Stimulated activated CD4-positive, alpha-beta T cell treated with anti-CD3 and anti-CD28 coated beads, TNF-alpha, amount 100 ng/mL, for 4 hours (primary cell): ENCODE data around the gene EVPL.
"Not testable (repeated sequence)": the region's sequence is repeated elsewhere in the genome, so short reads cannot be mapped to it uniquely, and the experiment has no call there.

Experiments
- DNase-seq, 3 experiments: peaks; one replicate each; pipeline ENCODE4 v3.0.0-alpha.2; 2020; ENCODE audit warnings: low read depth in 3 of 3

Gene EVPL

DNA sequence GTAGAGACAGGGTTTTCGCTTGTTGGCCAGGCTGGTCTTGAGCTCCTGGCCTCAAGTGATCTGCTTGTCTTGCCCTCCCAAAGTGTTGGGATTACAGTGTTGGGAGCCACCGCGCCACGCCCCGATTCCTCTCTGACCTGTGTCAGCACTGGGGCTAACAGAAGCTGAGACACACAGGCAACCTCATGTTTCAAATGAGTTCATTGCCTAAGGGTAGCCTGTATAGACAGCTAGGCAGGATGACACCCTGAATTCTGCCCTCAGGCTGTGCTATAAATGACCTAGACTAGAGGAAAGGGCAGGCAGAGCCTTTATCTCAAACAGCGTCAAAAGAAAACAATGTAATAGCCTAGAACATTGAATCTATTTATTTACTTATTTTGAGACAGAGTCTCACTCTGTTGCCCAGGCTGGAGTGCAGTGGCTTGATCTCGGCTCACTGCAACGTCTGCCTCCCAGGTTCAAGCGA, 28.7 kb downstream of the EVPL start:
- DNase-seq, result no peak

DNA sequence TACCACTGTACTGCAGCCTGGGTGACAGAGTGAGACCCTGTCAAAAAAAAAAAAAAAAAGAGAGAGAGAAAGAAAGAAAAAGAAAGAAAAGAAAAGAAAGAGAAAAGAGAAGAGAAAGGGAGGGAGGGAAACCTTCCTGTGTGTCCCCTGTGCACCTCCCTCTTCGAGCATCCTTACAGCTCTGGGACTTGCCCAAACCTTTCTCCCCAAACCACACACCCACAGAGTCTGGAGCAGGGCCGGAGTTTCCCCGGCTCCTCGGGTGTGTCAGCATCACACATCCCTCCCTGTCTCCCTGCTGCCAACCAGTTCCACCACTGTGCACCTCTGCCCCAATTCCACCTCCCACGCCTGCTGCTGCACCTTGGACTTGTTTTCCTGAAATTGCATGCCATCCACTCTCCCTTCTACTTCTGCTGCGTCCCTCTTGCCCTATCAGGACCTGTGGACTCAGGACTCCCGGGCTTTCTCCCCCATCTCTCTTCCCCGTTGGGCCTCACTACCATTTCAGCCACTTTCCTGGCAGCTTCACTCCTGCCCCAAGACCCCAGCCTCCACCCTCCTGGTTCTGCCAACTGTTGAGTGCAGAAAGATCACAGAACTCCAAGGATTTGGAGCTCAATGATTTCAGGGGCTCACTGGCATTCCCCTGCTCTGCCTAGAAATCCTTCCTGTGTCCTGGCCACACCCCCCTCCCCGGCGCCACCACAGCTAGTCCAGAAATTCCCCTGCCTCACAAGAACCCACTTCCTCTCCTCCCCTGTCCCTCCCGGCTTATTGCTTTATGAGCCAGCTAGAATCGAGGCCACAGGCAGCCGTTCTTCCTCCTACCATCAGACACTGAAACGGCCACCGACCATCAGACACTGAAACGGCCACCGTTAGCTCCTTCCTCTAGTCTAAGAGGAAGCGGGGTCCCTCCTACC, 30.2 kb downstream of the EVPL start:
- DNase-seq, result no peak

DNA sequence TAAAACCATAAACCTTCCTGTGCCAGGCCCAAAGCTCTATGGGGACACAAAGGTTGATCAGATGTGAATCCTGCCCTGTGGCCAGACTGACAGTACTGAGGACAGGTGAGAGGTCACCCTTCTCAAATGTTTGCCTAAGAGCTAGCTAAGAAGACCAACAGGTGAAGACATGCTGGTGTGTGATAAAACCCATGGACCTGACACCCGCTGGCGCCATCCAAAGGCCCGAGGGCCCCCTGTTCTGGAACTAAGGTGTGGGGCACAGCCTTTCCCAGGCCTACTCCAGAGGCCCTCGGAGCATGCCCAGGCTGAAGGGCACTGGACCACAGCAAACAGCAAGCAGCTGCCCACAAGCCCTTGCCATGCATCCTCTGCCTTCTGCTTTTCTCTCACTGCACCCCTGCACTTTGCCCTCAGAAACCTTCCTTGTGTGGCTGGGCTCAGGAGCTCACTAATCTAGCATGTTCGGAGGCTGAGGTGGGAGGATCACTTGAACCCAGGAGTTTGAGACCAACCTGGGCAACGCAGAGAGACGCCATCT, 31.7 kb downstream of the EVPL start:
- DNase-seq, result no peak

DNA sequence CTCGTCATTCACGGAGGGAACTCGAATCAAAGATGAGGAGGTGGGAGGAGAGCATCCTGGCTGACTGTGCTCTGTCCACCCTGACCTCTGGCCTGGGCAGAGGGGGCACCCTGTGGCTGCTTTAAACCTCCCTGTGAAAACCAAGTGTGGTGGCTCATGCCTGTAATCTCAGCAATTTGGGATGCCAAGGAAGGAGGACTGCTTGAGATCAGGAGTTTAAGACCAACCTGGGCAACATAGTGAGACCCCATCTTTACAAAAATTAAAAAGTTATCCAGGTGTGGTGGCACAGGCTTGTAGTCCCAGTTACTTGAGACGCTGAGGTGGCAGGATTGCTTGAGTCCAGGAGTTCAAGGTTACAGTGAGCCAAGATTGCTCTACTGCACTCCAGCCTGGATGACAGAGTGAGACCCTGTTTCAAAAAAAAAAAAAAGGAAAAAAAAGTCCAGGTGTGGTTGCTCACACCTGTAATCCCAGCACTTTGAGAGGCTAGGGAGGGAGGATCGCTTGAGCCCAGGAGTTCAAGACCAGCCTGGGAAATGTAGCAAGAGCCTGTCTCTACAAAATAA, 32.2 kb downstream of the EVPL start:
- no peak for DNase-seq

DNA sequence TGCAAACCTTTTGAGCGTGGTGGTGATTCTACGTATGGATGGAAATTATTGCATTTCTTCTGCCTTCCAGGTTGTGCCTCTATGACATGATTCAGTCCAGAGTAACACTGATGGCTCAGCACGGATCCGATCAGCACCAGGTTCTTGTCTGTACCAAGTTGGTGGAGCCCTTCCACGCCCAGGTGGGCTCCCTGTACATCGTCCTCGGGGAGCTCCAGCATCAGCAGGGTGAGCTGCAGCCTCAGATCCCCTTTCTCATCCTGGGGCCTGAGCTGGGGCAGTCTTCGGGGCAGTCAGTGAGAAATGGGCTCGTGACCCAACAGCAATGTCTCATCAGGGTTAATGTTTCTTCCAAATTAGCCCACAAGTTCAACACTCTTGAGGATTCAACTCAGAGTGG, 35.7 kb downstream of the EVPL start:
- DNase-seq, result no peak

DNA sequence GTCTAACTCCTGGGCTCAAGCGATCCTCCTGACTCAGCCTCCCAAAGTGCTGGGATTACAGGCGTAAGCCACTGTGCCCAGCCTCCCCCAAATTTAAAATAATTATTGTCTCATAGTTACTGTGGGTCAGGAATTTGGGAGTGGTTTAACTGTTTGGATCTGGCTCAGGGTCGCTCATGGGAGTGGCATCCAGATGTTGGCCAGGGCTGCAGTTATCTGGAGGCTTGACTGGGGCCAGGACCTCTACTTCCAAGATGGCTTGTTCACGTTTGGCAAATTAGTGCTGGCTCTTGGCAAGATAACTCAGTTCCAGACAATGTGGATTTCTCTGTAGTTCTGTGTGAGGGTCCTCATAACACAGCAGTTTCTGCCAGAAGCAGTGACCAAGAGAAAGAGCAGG, 40.1 kb downstream of the EVPL start:
- no peak for DNase-seq

DNA sequence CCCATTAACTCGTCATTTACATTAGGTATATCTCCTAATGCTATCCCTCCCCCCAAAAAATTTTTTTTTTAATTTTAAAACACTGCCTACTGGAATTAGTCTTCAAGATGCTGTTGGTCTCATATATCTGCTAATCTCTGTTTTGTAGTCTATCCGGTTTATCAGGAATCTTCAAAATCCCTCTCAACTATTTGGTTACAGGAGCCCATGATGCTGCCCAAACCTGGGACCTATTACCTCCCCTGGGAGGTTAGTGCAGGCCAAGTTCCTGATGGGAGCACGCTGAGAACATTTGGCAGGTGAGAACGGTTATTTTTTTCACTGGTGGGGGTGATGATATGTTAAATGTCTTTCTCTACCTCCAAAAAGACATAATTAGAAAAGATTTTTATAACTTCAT, 41.1 kb downstream of the EVPL start:
- no peak for DNase-seq

DNA sequence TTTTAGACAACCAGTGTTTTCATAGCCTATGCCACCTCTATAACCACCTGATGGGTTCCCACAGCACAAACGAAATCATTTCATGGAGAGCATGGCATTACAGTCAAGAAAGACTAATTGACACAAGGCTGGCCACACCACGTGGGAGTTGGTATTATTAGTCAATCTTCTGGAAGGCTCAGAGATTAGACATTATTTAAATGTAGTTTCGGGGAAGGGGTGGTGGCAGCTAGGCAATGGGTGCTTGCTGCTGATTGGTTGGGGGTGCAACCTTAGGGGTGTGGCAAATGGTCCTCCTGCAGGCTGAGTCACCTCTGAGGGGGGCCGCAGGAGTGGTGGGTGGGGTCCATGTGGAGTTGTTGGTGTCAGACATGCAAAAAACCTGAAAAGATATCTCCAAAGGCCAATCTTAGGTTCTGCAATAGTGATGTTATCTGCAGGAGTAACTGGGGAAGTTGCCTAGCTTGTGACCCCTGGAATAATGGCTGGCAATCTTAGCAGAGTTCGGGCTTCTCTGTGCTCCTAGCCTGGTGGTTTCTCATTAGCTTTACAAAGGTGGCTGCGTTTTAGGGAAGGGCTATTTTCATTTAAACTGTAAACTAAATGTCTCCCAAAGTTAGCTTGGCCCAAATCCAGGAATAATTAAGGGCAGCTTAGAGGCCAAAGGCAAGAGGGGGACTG, 43.5 kb downstream of the EVPL start:
- no peak for DNase-seq

DNA sequence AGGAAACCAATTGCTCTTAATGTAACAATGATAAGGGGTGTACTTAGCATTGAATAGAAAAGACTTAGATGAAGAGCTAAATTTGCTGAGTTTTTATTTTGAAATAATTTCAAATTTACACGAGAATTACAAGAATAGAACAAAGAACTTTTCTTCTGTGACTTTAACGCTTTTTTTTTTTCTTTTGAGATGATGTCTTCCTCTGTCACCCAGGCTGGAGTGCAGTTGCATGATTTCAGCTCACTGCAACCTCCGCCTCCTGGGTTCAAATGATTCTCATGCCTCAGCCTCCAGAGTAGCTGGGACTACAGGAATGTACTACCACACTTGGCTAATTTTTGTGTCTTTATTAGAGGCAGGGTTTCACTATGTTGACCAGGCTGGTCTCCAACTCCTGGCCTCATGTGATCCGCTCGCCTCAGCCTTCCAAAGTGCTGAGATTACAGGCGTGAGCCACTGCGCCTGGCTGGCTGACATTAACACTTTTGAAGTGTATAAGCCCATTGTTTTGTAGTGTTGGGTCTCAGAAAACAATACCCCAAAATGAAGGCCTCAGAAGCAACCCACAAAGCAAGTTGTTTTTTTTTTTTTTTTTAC, 46.0 kb downstream of the EVPL start:
- no peak for DNase-seq

DNA sequence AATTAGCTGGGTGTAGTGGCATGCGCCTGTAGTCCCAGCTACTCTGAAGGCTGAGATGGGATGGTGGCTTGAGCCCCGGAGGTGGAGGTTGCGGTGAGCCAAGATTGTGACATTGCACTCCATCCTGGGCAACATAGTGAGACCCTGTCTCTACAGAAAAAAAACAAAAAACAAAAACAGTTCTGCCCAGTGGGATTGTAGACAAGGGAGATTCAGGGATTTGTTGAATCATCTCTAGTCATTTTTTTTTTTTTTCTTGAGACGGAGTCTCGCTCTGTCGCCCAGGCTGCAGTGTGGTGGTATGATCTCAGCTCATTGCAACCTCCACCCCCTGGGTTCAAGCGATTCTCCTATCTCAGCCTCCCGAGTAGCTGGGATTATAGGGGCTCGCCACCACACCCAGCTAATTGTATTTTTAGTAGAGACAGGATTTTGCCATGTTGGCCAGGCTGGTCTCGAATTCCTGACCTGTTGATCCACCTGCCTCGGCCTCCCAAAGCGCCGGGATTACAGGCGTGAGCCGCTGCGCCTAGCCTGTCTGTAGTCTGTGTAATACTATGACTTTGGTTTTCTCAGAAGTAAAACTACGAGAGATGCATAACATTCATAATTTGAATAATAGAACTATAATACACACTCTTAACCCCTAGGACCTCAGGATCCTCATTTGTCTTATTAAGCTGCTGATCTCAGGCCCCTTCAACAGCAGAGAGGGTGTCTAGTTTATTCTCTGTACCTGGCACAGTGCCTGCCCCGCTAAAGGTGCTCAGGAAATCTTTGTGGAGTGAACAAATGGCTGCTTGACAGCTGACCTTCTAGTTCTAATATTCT, 46.7 kb downstream of the EVPL start:
- no peak for DNase-seq

DNA sequence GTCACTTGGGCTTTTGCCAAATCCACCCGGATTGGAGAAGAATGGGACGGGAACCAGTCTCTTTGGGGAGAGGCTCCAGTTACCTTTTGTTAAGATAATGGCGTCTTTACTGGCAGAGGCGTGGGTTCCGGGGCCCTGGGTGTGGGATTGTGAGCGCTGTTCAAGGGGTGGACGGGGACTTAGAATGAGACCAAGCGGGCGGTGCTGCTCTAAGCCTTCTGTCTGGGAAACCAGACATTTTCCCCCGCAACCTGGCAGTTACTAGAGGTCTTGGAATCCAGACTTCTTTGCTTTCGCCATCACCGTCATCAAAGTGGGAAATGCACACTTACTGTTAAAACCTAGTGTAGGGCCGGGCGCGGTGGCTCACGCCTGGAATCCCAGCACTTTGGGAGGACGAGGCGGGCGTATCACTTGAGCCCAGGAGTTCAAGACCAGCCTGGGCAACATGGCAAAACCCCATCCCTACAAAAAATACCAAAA, 47.4 kb downstream of the EVPL start:
- DNase-seq, result no peak

DNA sequence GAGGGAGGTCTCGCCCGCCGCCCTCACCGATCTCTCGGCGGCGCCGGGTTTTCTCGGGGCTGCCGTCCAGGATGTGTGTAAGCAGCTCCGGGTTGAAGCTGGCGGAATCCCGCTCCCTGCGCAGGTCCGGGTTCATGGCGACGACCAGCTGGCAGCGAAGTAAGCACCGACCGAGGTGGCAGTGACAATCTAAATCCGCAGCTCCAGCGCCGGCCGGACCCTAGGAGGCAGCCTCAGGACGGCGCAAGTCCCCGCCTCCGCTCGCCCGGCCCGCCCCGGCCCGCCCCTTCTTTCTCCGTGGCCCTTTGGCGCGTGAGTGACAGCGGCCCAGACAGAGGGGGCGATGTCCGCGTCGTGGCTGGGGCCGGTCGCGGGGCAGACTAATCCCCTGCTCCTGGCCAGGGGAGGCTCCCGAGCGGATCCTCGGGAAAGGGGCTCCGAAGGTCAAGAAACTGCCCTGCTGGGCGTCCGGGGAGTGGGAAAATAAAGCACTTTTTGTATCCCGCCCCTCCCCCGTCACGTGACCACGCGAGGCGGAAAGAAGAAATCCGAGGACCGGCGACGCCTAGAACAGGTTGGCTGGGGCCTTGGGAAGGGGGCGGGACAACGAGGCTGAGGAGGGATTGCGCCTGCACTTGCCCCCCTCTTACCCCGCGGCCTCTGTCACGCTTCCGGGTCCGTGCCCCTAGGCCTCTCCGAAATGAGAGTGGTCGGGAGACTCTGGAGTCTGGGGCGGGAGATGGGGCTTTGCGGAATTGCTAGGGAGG, 48.0 kb downstream of the EVPL start, which contains the start of the genes ACOX1 and TEN1:
ACOX1 (minus strand) TSS at position 229 of the 767 bp plus-strand sequence; CDS start at position 136, 93 bp downstream.
TEN1 (plus strand) TSS at position 303 of the 767 bp plus-strand sequence. CDS start 6,953 bp downstream, outside the sequence.
- DNase-seq, result peak; percentile 85 to 90 (median 89)

DNA sequence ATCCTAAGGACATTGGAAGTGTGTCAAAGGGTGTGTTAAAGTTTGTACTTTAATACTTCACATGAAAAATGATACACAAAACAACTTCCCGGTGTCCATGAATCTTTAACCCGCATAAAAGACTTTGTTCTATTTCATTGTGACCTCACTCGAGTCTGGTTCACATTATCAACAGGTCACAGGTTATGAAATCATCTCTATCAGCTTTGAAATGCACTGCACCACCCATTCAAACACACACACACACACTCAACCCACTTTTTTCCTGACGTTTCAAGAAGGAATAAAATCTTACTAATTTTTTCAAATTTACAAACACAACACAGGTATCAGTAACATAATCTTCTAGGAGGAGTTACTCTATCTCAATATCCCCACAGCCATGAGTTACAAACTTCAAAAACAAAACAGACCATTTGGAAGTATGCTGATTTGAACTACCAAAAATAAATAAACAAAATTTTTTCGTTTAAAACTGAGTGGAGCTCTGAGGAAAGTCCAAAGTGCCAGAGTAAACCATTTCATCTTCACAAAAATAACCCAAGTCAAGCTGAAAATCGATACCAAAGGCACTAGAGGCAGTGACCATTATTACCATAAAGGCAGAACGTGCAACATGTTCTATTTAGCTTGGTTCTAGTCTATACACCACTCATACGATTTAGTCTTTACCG, 50.8 kb downstream of the EVPL start:
- DNase-seq, result no peak

DNA sequence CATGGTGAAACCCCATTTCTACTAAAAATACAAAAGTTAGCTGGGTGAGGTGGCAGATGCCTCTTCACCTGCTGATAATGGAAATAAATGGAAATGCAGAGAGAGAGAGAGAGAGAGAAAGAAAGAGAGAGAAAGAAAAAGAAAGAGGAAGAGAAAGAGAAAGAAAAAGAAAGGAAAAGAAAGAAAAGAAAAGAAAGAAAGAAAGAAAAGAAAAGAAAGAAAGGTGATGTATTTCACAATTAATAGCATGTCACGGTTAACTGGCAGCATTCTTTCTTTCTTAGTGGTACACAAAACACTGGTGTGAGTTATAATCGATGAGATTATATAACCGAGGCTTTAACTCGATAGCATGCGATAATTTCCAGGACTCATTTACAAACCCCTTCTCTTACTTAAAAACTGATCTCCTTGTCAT, 51.3 kb downstream of the EVPL start:
- DNase-seq, result no peak

DNA sequence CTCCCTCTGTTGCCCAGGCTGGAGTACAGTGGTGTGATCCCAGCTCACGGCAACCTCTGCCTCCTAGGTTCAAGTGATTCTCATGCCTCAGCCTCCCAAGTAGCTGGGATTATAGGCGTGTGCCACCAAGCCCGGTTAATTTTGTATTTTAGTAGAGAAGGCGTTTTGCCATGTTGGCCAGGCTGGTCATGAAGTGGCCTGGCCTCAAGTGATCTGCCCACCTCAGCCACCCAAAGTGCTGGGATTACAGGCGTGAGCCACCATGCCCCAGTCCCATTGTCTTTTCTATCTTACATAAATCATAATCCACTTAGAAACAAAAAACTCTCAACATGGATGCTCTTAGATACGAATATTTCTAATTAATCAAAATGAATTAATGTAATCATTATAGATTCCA, 51.9 kb downstream of the EVPL start:
- not testable (repeated sequence) for DNase-seq

DNA sequence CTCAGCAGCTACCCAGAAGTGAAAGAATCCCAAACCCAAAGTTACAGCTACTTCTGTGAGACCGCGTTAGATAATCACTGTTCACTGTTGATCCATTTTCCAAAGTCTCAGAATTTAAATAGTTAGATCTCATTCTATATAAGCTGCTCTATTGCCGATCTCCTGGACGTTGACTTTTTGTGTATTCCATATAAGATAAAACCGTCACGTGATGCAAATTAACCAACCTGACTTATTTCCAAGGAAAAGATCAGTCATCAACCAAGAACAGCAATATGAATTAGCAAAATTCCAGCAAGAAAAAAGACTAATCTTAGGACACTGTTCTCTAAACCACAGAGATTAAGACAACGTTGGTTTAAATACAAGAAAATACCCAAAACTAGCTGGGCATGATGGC, 56.5 kb downstream of the EVPL start:
- no peak for DNase-seq

DNA sequence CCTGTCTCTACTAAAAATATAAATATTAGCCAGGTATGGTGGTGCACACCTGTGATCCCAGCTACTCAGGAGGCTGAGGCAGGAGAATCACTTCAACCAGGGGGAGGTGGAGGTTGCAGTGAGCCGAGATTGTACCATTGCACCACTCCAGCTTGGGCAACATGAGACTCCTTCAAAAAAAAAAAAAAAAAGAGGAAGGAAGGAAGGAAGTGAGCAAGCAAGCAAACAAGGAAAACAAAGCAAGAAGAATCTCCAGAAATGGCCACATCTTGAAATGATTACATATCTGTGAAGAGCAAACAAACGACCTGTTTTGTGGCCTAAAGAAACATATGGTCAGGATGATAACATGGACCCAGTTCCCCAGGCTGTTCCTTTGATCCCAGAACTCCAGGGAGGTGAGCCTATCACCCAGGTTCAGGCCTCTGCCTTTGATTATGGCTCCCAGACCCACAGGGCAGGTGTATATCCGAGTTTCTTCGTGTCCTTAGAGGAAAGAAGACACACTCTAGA, 57.0 kb downstream of the EVPL start:
- no peak for DNase-seq

DNA sequence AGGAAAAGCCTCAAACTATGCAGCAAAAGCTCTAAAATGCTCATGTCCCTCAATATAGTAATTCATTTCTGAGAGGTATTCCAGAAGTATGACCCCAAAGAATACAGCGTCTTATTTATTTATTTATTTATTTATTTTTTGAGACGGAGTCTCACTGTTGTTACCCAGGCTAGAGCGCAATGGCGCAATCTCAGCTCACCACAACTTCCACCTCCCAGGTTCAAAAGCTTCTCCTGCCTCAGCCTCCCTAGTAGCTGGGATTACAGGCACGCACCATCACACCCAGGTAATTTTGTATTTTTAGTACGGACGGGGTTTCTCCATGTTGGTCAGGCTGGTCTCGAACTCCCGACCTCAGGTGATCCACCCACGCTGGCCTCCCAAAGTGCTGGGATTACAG, 58.1 kb downstream of the EVPL start:
- not testable (repeated sequence) for DNase-seq

DNA sequence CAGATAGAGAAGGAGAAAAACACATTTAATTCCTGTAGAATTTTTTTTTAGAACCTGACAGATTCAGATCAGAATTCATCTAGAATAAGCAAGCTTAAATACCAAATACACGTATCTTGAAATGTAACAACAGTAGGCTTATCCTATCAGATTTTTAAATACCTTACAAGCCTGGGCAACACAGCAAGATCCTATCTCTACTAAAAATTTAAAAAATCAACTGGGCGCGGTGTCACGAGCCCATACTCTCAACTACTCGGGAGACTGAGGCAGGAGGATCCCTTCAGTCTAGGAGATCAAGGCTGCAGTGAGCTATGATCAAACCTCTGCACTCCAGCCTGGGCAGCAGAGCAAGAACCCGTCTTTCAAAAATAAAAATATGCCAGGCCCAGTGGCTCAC, 61.6 kb downstream of the EVPL start:
- no peak for DNase-seq
